CD4-positive, alpha-beta T cell treated with Interleukin-15 for 1 hour (primary cell): Measurements from ENCODE around the gene RALGAPA2.

Experiments
- DNase-seq: peaks from one replicate; pipeline ENCODE4 v3.0.0-alpha.2; 2020

The RALGAPA2 gene

GRCh38 chr20:20720158-20720557 lies 7.7 kb upstream of the RALGAPA2 start:
- no peak for DNase-seq

GRCh38 chr20:20719411-20719810 lies 7.0 kb upstream of the RALGAPA2 start:
- no peak for DNase-seq

GRCh38 chr20:20713244-20713765 lies 861 bp upstream of the RALGAPA2 start:
- no peak for DNase-seq

GRCh38 chr20:20712004-20712473 lies 405 bp downstream of the RALGAPA2 start:
- no peak for DNase-seq

GRCh38 chr20:20711413-20711812 lies 1.0 kb downstream of the RALGAPA2 start:
- peak; percentile 17 for DNase-seq

- DNase-seq = no peak
Measured at GRCh38 chr20:20710443-20711315, 1.8 kb downstream of the RALGAPA2 start.

- DNase-seq = no peak
Measured at GRCh38 chr20:20709887-20710286, 2.6 kb downstream of the RALGAPA2 start.

GRCh38 chr20:20706285-20706684 lies 6.2 kb downstream of the RALGAPA2 start:
- no peak for DNase-seq

GRCh38 chr20:20702330-20703245 lies 9.9 kb downstream of the RALGAPA2 start:
- no peak for DNase-seq

GRCh38 chr20:20699917-20700316 lies 12.5 kb downstream of the RALGAPA2 start:
- no peak for DNase-seq

GRCh38 chr20:20699144-20699543 lies 13.3 kb downstream of the RALGAPA2 start:
- DNase-seq = no peak

GRCh38 chr20:20697325-20697845 lies 15.1 kb downstream of the RALGAPA2 start:
- DNase-seq = no peak

- DNase-seq = no peak
Measured at GRCh38 chr20:20695250-20695816, 17.1 kb downstream of the RALGAPA2 start.

- DNase-seq = no peak
Measured at GRCh38 chr20:20694591-20694990, 17.9 kb downstream of the RALGAPA2 start.

GRCh38 chr20:20692587-20692986 lies 19.9 kb downstream of the RALGAPA2 start:
- DNase-seq = no peak

GRCh38 chr20:20691477-20692235 lies 20.8 kb downstream of the RALGAPA2 start:
- DNase-seq = no peak

GRCh38 chr20:20690676-20691476 lies 21.6 kb downstream of the RALGAPA2 start:
- no peak for DNase-seq

- no peak for DNase-seq
Measured at GRCh38 chr20:20687319-20687718, 25.1 kb downstream of the RALGAPA2 start.

GRCh38 chr20:20685635-20686034 lies 26.8 kb downstream of the RALGAPA2 start:
- DNase-seq = no peak

GRCh38 chr20:20683481-20684321 lies 28.7 kb downstream of the RALGAPA2 start:
- DNase-seq = no peak
